WTC11 (cell line): ENCODE measurements around the gene ZDHHC14. TPM values are rescaled to one million over a fixed set of nuclear protein-coding genes. Genes with fewer than 3 reads are reported as not detected.

Experiments
- ATAC-seq: fragments of 200-7000 bp; cut with Tn5 transposase; 2 replicates; pipeline ENCODE4 v1.10.0; 2021; ENCODE audit warnings: mild to moderate bottlenecking, moderate library complexity
- CTCF ChIA-PET: fragments of 300-600 bp; sonication (Branson Sonifier 250); formaldehyde crosslinking; loops from one replicate; lab custom pipeline; 2021; ENCODE audit warnings: antibody characterized with exemption; lab: Charles Lee
- POLR2A ChIA-PET: fragments of 350-600 bp; sonication (Branson Sonifier 250); formaldehyde crosslinking; loops from one replicate; lab custom pipeline; 2021; ENCODE audit warnings: antibody characterized with exemption; lab: Charles Lee
- DNase-seq: peaks from one replicate; pipeline ENCODE4 v3.0.0; 2021; ENCODE audit warnings: low spot score
- H3K27ac Mint-ChIP-seq: 2 replicates; pipeline ENCODE4 v1.8.0; 2021; ENCODE audit warnings: mixed read lengths
- H3K27me3 Mint-ChIP-seq: 2 replicates; pipeline ENCODE4 v1.8.0; 2021; ENCODE audit warnings: low read depth, mild to moderate bottlenecking, moderate library complexity, mixed read lengths
- H3K36me3 Mint-ChIP-seq: 2 replicates; pipeline ENCODE4 v1.8.0; 2021; ENCODE audit warnings: mixed read lengths
- H3K4me1 Mint-ChIP-seq: 2 replicates; pipeline ENCODE4 v1.8.0; 2022; ENCODE audit warnings: mixed read lengths
- H3K4me3 Mint-ChIP-seq: 2 replicates; pipeline ENCODE4 v1.8.0; 2021; ENCODE audit warnings: mild to moderate bottlenecking, moderate library complexity, mixed read lengths
- H3K9me3 Mint-ChIP-seq: 2 replicates; pipeline ENCODE4 v1.8.0; 2021; ENCODE audit warnings: mixed read lengths
- CBFB ChIP-seq: sonication (generic); formaldehyde crosslinking; IDR thresholded peaks from 2 replicates; pipeline ENCODE4 v1.8.1; 2022; ENCODE audit warnings: mild to moderate bottlenecking, low read depth, missing genetic modification reagents
- CREB1 ChIP-seq: sonication (generic); formaldehyde crosslinking; IDR thresholded peaks from 2 replicates; pipeline ENCODE4 v1.8.0; 2023; ENCODE audit warnings: mild to moderate bottlenecking, missing genetic modification reagents
- CREM ChIP-seq: sonication (generic); formaldehyde crosslinking; IDR thresholded peaks from 2 replicates; pipeline ENCODE4 v1.8.1; 2022; ENCODE audit warnings: mild to moderate bottlenecking, missing genetic modification reagents, moderate library complexity
- ESRRA ChIP-seq: sonication (generic); formaldehyde crosslinking; IDR thresholded peaks from 2 replicates; pipeline ENCODE4 v1.8.1; 2022; ENCODE audit warnings: mild to moderate bottlenecking, missing genetic modification reagents, borderline replicate concordance
- ETV6 ChIP-seq: sonication (generic); formaldehyde crosslinking; IDR thresholded peaks from 2 replicates; pipeline ENCODE4 v1.8.1; 2022; ENCODE audit warnings: mild to moderate bottlenecking, missing genetic modification reagents
- FOXJ3 ChIP-seq: sonication (generic); formaldehyde crosslinking; IDR thresholded peaks from 2 replicates; pipeline ENCODE4 v1.9.0; 2021; ENCODE audit warnings: missing genetic modification reagents, mild to moderate bottlenecking, borderline replicate concordance
- KAT7 ChIP-seq: sonication (generic); formaldehyde crosslinking; IDR thresholded peaks from 2 replicates; pipeline ENCODE4 v1.8.1; 2023; ENCODE audit warnings: missing genetic modification reagents, mild to moderate bottlenecking, borderline replicate concordance
- MXD4 ChIP-seq: fragments of 250-450 bp; sonication (Bioruptor Pico); IDR thresholded peaks from 2 replicates; pipeline ENCODE4 v1.8.0; 2021; ENCODE audit warnings: mild to moderate bottlenecking, moderate library complexity, borderline replicate concordance
- NFYB ChIP-seq: sonication (generic); formaldehyde crosslinking; conservative IDR thresholded peaks from 2 replicates; pipeline ENCODE4 v1.8.0; 2022; ENCODE audit warnings: low read depth, missing genetic modification reagents
- TEAD4 ChIP-seq: sonication (generic); formaldehyde crosslinking; IDR thresholded peaks from 2 replicates; pipeline ENCODE4 v1.8.0; 2022; ENCODE audit warnings: mild to moderate bottlenecking, missing genetic modification reagents
- ZNF423 ChIP-seq: fragments of 250-450 bp; sonication (Bioruptor Pico); IDR thresholded peaks from 2 replicates; pipeline ENCODE4 v2.1.2; 2022; ENCODE audit warnings: mild to moderate bottlenecking, moderate library complexity
- total RNA-seq: library from RNA; stranded (reverse); gene quantifications from 3 replicates; pipeline ENCODE4 v1.2.3, GENCODE V29; 2021
- TF ChIP-seq, protein P1 (sequence below): sonication (generic); formaldehyde crosslinking; IDR thresholded peaks from 2 replicates; pipeline ENCODE4 v1.8.0; 2023; ENCODE audit warnings: missing genetic modification reagents, mild to moderate bottlenecking, borderline replicate concordance
- TF ChIP-seq, protein P2 (sequence below): sonication (generic); formaldehyde crosslinking; IDR thresholded peaks from 2 replicates; pipeline ENCODE4 v1.8.0; 2022; ENCODE audit warnings: missing genetic modification reagents
- TF ChIP-seq, protein P3 (sequence below): sonication (generic); formaldehyde crosslinking; IDR thresholded peaks from 2 replicates; pipeline ENCODE4 v1.8.1; 2023; ENCODE audit warnings: mild to moderate bottlenecking, missing genetic modification reagents

The ZDHHC14 gene
- total RNA-seq, 1 experiment from 2014 or later: 6.6 TPM

DNA sequence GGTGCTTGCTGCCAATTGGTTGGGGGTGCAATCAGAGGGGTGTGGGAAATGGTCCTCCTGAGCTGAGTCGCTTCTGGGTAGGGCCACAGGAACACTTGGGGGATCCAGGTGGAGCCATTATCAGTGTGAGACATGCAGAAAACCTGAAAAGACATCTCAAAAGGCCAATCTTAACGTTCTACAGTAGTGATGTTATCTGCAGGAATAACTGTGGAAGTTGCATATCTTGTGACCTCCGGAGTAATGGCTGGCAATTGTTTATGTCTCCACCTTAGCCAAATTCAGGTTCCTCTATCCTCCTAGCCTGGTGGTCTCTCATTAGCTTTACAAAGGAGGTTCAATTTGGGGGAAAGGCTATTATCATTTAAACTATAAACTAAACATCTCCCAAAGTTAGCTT lies 327.2 kb downstream of the ZDHHC14 start:
- CTCF ChIA-PET: interaction anchor here (1.2 to 1.6 kb wide), 3 partner anchors 17 to 166 kb away, joined by 3 to 5 read pairs (median 4); no protein-coding TSS in a partner anchor
- Mint-ChIP-seq H3K9me3 (peaks cover 46% of the 10 kb centered on the region), H3K27me3 (peaks cover 24% of the 10 kb centered on the region), H3K27ac (peak overlapping the region; percentile 75)
- no peak for DNase-seq
- POLR2A ChIA-PET: no interaction called here
- no peak for TF ChIP-seq FOXJ3
- TF ChIP-seq CREM: no peak
- TF ChIP-seq CBFB (CRISPR knock-in tag): no peak
- TF ChIP-seq, protein P1, sequence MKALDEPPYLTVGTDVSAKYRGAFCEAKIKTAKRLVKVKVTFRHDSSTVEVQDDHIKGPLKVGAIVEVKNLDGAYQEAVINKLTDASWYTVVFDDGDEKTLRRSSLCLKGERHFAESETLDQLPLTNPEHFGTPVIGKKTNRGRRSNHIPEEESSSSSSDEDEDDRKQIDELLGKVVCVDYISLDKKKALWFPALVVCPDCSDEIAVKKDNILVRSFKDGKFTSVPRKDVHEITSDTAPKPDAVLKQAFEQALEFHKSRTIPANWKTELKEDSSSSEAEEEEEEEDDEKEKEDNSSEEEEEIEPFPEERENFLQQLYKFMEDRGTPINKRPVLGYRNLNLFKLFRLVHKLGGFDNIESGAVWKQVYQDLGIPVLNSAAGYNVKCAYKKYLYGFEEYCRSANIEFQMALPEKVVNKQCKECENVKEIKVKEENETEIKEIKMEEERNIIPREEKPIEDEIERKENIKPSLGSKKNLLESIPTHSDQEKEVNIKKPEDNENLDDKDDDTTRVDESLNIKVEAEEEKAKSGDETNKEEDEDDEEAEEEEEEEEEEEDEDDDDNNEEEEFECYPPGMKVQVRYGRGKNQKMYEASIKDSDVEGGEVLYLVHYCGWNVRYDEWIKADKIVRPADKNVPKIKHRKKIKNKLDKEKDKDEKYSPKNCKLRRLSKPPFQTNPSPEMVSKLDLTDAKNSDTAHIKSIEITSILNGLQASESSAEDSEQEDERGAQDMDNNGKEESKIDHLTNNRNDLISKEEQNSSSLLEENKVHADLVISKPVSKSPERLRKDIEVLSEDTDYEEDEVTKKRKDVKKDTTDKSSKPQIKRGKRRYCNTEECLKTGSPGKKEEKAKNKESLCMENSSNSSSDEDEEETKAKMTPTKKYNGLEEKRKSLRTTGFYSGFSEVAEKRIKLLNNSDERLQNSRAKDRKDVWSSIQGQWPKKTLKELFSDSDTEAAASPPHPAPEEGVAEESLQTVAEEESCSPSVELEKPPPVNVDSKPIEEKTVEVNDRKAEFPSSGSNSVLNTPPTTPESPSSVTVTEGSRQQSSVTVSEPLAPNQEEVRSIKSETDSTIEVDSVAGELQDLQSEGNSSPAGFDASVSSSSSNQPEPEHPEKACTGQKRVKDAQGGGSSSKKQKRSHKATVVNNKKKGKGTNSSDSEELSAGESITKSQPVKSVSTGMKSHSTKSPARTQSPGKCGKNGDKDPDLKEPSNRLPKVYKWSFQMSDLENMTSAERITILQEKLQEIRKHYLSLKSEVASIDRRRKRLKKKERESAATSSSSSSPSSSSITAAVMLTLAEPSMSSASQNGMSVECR (CRISPR knock-in tag): no peak
- TF ChIP-seq ETV6 (CRISPR knock-in tag): no peak
- TF ChIP-seq MXD4 (CRISPR knock-in tag): no peak
- TF ChIP-seq KAT7 (CRISPR knock-in tag): no peak
- TF ChIP-seq NFYB: no peak
- TF ChIP-seq, all 79 proteins: peak for 0
- Mint-ChIP-seq H3K4me3 (no peak overlapping the region), H3K4me1 (peaks cover 57% of the 10 kb centered on the region), H3K36me3 (peaks cover 46% of the 10 kb centered on the region)
- ATAC-seq: peak; percentile 76

DNA sequence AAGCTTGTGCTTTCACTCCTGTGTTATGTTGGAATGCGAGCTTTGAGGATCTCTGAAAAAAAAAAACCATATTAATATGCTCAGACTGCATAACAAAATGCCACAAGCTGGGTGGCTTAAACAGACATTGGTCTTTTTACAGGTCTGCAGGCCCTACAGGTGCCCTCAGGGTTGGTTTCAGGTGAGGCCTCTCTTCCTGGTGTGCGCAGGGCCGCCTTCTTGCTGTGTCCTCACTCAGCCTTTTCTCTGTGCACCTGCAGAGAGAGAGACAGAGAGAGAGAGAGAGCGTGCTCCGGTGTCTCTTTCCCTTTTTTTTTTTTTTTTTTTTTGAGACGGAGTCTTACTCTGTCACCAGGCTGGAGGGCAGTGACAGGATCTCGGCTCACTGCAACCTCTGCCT lies 327.9 kb downstream of the ZDHHC14 start:
- H3K4me3 Mint-ChIP-seq: peak overlapping the region; percentile 12; the same call in 1 of the 2 replicates
- peaks cover 63% of the 10 kb centered on the region for H3K4me1 Mint-ChIP-seq
- CTCF ChIA-PET: interaction anchor here (0.7 to 1.6 kb wide), 6 partner anchors 16 to 1320 kb away, joined by 3 to 6 read pairs (median 4); no protein-coding TSS in a partner anchor
- TF ChIP-seq, protein P2, sequence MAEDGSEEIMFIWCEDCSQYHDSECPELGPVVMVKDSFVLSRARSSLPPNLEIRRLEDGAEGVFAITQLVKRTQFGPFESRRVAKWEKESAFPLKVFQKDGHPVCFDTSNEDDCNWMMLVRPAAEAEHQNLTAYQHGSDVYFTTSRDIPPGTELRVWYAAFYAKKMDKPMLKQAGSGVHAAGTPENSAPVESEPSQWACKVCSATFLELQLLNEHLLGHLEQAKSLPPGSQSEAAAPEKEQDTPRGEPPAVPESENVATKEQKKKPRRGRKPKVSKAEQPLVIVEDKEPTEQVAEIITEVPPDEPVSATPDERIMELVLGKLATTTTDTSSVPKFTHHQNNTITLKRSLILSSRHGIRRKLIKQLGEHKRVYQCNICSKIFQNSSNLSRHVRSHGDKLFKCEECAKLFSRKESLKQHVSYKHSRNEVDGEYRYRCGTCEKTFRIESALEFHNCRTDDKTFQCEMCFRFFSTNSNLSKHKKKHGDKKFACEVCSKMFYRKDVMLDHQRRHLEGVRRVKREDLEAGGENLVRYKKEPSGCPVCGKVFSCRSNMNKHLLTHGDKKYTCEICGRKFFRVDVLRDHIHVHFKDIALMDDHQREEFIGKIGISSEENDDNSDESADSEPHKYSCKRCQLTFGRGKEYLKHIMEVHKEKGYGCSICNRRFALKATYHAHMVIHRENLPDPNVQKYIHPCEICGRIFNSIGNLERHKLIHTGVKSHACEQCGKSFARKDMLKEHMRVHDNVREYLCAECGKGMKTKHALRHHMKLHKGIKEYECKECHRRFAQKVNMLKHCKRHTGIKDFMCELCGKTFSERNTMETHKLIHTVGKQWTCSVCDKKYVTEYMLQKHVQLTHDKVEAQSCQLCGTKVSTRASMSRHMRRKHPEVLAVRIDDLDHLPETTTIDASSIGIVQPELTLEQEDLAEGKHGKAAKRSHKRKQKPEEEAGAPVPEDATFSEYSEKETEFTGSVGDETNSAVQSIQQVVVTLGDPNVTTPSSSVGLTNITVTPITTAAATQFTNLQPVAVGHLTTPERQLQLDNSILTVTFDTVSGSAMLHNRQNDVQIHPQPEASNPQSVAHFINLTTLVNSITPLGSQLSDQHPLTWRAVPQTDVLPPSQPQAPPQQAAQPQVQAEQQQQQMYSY (CRISPR knock-in tag): no peak
- TF ChIP-seq CREB1 (no peak), ESRRA (CRISPR knock-in tag) (no peak), ZNF423 (CRISPR knock-in tag) (peak; percentile 63; the same call in 1 of the 2 replicates), TEAD4 (CRISPR knock-in tag) (no peak)
- TF ChIP-seq, protein P3, sequence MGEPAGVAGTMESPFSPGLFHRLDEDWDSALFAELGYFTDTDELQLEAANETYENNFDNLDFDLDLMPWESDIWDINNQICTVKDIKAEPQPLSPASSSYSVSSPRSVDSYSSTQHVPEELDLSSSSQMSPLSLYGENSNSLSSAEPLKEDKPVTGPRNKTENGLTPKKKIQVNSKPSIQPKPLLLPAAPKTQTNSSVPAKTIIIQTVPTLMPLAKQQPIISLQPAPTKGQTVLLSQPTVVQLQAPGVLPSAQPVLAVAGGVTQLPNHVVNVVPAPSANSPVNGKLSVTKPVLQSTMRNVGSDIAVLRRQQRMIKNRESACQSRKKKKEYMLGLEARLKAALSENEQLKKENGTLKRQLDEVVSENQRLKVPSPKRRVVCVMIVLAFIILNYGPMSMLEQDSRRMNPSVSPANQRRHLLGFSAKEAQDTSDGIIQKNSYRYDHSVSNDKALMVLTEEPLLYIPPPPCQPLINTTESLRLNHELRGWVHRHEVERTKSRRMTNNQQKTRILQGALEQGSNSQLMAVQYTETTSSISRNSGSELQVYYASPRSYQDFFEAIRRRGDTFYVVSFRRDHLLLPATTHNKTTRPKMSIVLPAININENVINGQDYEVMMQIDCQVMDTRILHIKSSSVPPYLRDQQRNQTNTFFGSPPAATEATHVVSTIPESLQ (CRISPR knock-in tag): no peak
- TF ChIP-seq, all 79 proteins: peak for 1
- DNase-seq (peak; percentile 37), ATAC-seq (peak; percentile 73)
- Mint-ChIP-seq H3K27ac (peak overlapping the region; percentile 75), H3K36me3 (peaks cover 40% of the 10 kb centered on the region), H3K9me3 (peaks cover 39% of the 10 kb centered on the region), H3K27me3 (peaks cover 29% of the 10 kb centered on the region)
- POLR2A ChIA-PET: interaction anchor here (0.7 kb wide), 1 partner anchor 329 kb away, joined by 4 read pairs; no protein-coding TSS in a partner anchor
